ENCODE data around the gene MUTYH. TPM values are rescaled to one million over a fixed set of nuclear protein-coding genes. Genes with fewer than 3 reads are reported as not detected.

MUTYH gene
- total RNA-seq, 2 experiments from 2014 or later = 52.6 to 70.1 TPM

DNA sequence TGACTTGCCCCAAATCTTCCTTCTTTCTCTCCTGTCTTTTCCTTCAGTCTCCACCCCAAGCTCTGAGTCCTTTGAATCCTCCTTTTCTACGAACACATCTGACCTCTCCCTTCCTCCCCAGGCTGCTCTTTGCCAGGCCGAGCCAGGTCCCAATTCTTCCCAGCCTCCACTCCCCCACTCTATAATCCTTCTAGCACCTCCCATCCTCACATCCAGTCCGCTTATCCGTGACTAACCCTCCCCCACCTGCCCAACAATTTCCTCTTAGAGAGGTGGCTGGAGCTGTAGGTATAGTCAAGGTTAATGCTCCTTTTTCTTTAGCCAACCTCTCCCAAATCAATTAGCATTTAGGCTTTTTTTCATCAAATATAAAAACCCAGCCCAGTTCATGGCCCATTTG lies 23.1 kb downstream of the MUTYH start:
- no peaks in the 10 kb centered on the region for H3K79me2 ChIP-seq (ENCODE audit: insufficient read depth, low read depth, low read length)
- CTCF ChIA-PET (ENCODE audit: unreplicated experiment) = interaction anchor here (0.6 kb wide), 1 partner anchor 52 kb away, joined by 3 read pairs; no protein-coding TSS in a partner anchor
- peaks cover 8% of the 10 kb centered on the region for H3K4me1 ChIP-seq (ENCODE audit: insufficient read depth, low read length, poor library complexity, severe bottlenecking)
- no peaks in the 10 kb centered on the region for H3K9me3 ChIP-seq (ENCODE audit: low read length)
- no peaks in the 10 kb centered on the region for H3K36me3 ChIP-seq (ENCODE audit: insufficient read depth, low read length)
- H3K27ac ChIP-seq (ENCODE audit: low read depth, low read length, poor library complexity, severe bottlenecking) = no peak overlapping the region
- POLR2A ChIA-PET = no interaction called here
- intact Hi-C loops (cut with micrococcal nuclease; ENCODE audit: unreplicated experiment) = no loop called here
- H2AFZ ChIP-seq (ENCODE audit: low read length) = no peak overlapping the region
- no peak overlapping the region for H3K4me3 ChIP-seq (ENCODE audit: low read depth, low read length, poor library complexity, severe bottlenecking)
- no peaks in the 10 kb centered on the region for H4K20me1 ChIP-seq (ENCODE audit: insufficient read depth, low read length)
- no peak overlapping the region for H3K4me2 ChIP-seq (ENCODE audit: low read length)
- BruUV-seq (replicated peaks) = no TSS peak
- TF ChIP-seq CTCF (conservative IDR thresholded peaks at IDR 0.05; ENCODE audit: low read length) (no peak), EZH2phosphoT487 (IDR thresholded peaks at IDR 0.05; ENCODE audit: borderline replicate concordance, low read depth, low read length) (no peak)
- no peak for DNase-seq (ENCODE audit: low spot score)
- H3K9me2 ChIP-seq (ENCODE audit: insufficient read depth, low read length) = no peaks in the 10 kb centered on the region

GRCh38 chr1:45314266-45314665 lies 26.0 kb downstream of the MUTYH start:
- Histone ChIP-seq H3K4me3 (ENCODE audit: low read depth, low read length, poor library complexity, severe bottlenecking) (no peak overlapping the region), H3K27ac (ENCODE audit: low read depth, low read length, poor library complexity, severe bottlenecking) (no peak overlapping the region), H3K9me2 (ENCODE audit: insufficient read depth, low read length) (no peaks in the 10 kb centered on the region), H4K20me1 (ENCODE audit: insufficient read depth, low read length) (no peaks in the 10 kb centered on the region), H3K9me3 (ENCODE audit: low read length) (peaks cover 11% of the 10 kb centered on the region; the same call in 1 of the 2 replicates), H3K4me2 (ENCODE audit: low read length) (no peak overlapping the region), H3K4me1 (ENCODE audit: insufficient read depth, low read length, poor library complexity, severe bottlenecking) (no peaks in the 10 kb centered on the region), H2AFZ (ENCODE audit: low read length) (no peak overlapping the region), H3K36me3 (ENCODE audit: insufficient read depth, low read length) (no peaks in the 10 kb centered on the region), H3K79me2 (ENCODE audit: insufficient read depth, low read depth, low read length) (no peaks in the 10 kb centered on the region)
- intact Hi-C loops (cut with micrococcal nuclease; ENCODE audit: unreplicated experiment) = no loop called here
- no peak for TF ChIP-seq EZH2phosphoT487 (IDR thresholded peaks at IDR 0.05; ENCODE audit: borderline replicate concordance, low read depth, low read length)
- BruUV-seq (replicated peaks) = no TSS peak
- DNase-seq (ENCODE audit: low spot score) = no peak
- ChIA-PET CTCF (ENCODE audit: unreplicated experiment) (no interaction called here), POLR2A (interaction anchor here (0.6 to 1.5 kb wide), 5 partner anchors 8 to 130 kb away, joined by 3 to 8 read pairs (median 3); no protein-coding TSS in a partner anchor)

- Histone ChIP-seq H3K9me3 (ENCODE audit: low read length) (peaks cover 11% of the 10 kb centered on the region; the same call in 1 of the 2 replicates), H3K4me3 (ENCODE audit: low read depth, low read length, poor library complexity, severe bottlenecking) (peak overlapping the region; percentile 43), H2AFZ (ENCODE audit: low read length) (peak overlapping the region; percentile 97), H3K4me2 (ENCODE audit: low read length) (peak overlapping the region; percentile 95), H3K27ac (ENCODE audit: low read depth, low read length, poor library complexity, severe bottlenecking) (peak overlapping the region; percentile 79), H4K20me1 (ENCODE audit: insufficient read depth, low read length) (no peaks in the 10 kb centered on the region), H3K36me3 (ENCODE audit: insufficient read depth, low read length) (no peaks in the 10 kb centered on the region), H3K79me2 (ENCODE audit: insufficient read depth, low read depth, low read length) (no peaks in the 10 kb centered on the region; the same call in 1 of the 2 replicates), H3K9me2 (ENCODE audit: insufficient read depth, low read length) (no peaks in the 10 kb centered on the region), H3K4me1 (ENCODE audit: insufficient read depth, low read length, poor library complexity, severe bottlenecking) (peaks cover 31% of the 10 kb centered on the region)
- no TSS peak for BruUV-seq (replicated peaks)
- intact Hi-C loops (cut with micrococcal nuclease; ENCODE audit: unreplicated experiment) = no loop called here
- no peak for TF ChIP-seq EZH2phosphoT487 (IDR thresholded peaks at IDR 0.05; ENCODE audit: borderline replicate concordance, low read depth, low read length)
- TF ChIP-seq CTCF (conservative IDR thresholded peaks at IDR 0.05; ENCODE audit: low read length) = no peak
- POLR2A ChIA-PET = interaction anchor here (0.7 to 2.9 kb wide), 11 partner anchors 8 to 295 kb away, joined by 3 to 15 read pairs (median 4); partner anchors contain the start of genes HECTD3, MUTYH, TOE1 and UROD
- DNase-seq (ENCODE audit: low spot score) = no peak
- CTCF ChIA-PET (ENCODE audit: unreplicated experiment) = no interaction called here
These were observed 33.3 kb downstream of the MUTYH start for GRCh38 chr1:45306905-45307304.
